Stomach (tissue), 9 donors: ENCODE data around the gene RSRC1. TPM values are rescaled to one million over a fixed set of nuclear protein-coding genes. Genes with fewer than 3 reads are reported as not detected.

Experiments
- DNase-seq, 2 donors: peaks; one replicate each; pipeline versions ENCODE4 v3.0.0 to v3.0.0-alpha.2; 2013 to 2019
- H3K27ac ChIP-seq, 5 donors: fragments of 200-600 bp in 4 of 5; sonication (generic) in 4 of 5; one replicate each; pipeline ENCODE4 v1.5.1; 2013 to 2019; ENCODE audit warnings: mild to moderate bottlenecking in 1 of 5, moderate library complexity in 1 of 5
- H3K27me3 ChIP-seq, 3 donors: fragments of 200-600 bp; sonication (generic); one replicate each; pipeline ENCODE4 v1.5.1; 2017 to 2019; ENCODE audit warnings: mixed run types in 1 of 3
- H3K36me3 ChIP-seq, 4 donors: fragments of 200-600 bp; sonication (generic); 1 replicate in 3 of 4; 2 replicates in 1 of 4; pipeline ENCODE4 v1.5.1; 2016 to 2019
- H3K4me1 ChIP-seq, 4 donors: fragments of 200-600 bp; sonication (generic); one replicate each; pipeline ENCODE4 v1.5.1; 2016 to 2019
- H3K4me3 ChIP-seq, 4 donors: fragments of 200-600 bp; sonication (generic) in 3 of 4; one replicate each; pipeline ENCODE4 v1.5.1; 2016 to 2019; ENCODE audit warnings: mild to moderate bottlenecking in 1 of 4
- H3K9me3 ChIP-seq, 4 donors: fragments of 200-600 bp; sonication (generic); one replicate each; pipeline ENCODE4 v1.5.1; 2016 to 2019
- CTCF ChIP-seq, 7 experiments: fragments of 450-650 bp in 4 of 7; fragments of 200-600 bp in 3 of 7; sonication (generic) in 3 of 7; IDR thresholded peaks; one replicate each; pipeline ENCODE4 v1.5.1; 2016 to 2019; ENCODE audit warnings: antibody characterized with exemption in 7 of 7, control low read depth in 2 of 7, mild to moderate bottlenecking in 1 of 7
- EP300 ChIP-seq: sonication (generic); formaldehyde crosslinking; IDR thresholded peaks from one replicate; pipeline ENCODE4 v1.6.1; 2017; ENCODE audit warnings: antibody characterized with exemption
- POLR2A ChIP-seq, 4 donors: fragments of 450-650 bp; IDR thresholded peaks; one replicate each; pipeline ENCODE4 v1.6.1; 2016; ENCODE audit warnings: antibody characterized with exemption in 4 of 4, control low read depth in 2 of 4, mild to moderate bottlenecking in 1 of 4, moderate library complexity in 1 of 4
- POLR2AphosphoS5 ChIP-seq, 3 donors: sonication (generic); formaldehyde crosslinking; IDR thresholded peaks; one replicate each; pipeline ENCODE4 v1.6.1; 2016; ENCODE audit warnings: antibody characterized with exemption in 3 of 3
- WGBS, 5 donors: extraction: QIAGEN DNeasy Blood & Tissue Kit in 3 of 5; methylation state at CpG; one replicate each; pipeline versions ENCODE4 v1.1.5 to v1.1.7; 2013 to 2018; 5-methylcytosine and 5-hydroxymethylcytosine counted together
- intact Hi-C: fragments of 100-400 bp; cut with DNase I; formaldehyde crosslinking; loops from one replicate; pipeline ENCODE4 v1.15.1; 2023; ENCODE audit warnings: low total_unique reads
- polyA plus RNA-seq, 3 donors: library from polyadenylated mRNA; stranded (reverse); fragments of 200-250 nt; gene quantifications; one replicate each; pipeline ENCODE4 v1.2.3, GENCODE V29; 2013
- total RNA-seq, 5 donors: library from RNA; depleted of rRNA; stranded (reverse); fragments of >200 nt; gene quantifications; one replicate each; pipeline versions ENCODE4 v1.1.0 to v1.2.3, GENCODE V29; 2014 to 2016
- donor health status: healthy with polysubstance abuse.
- donor health status: Bipolar disorder and iron deficiency.
- donor health status: healthy.

The RSRC1 gene
- total and polyA plus RNA-seq, 8 donors, result 1.7 to 502 (median 12.0) TPM

GRCh38 chr3:158522221-158523136 lies 412.6 kb downstream of the RSRC1 start:
- Histone ChIP-seq H3K4me1 (no peaks in the 10 kb centered on the region), H3K4me3 (no peak overlapping the region), H3K9me3 (no peaks in the 10 kb centered on the region), H3K27me3 (no peaks in the 10 kb centered on the region), H3K36me3 (no peaks in the 10 kb centered on the region), H3K27ac (no peak overlapping the region)
- no peak for DNase-seq
- TF ChIP-seq CTCF (IDR thresholded peaks at IDR 0.05), result no peak
- no peak for TF ChIP-seq POLR2AphosphoS5 (IDR thresholded peaks at IDR 0.05)
- TF ChIP-seq EP300, result no peak
- no peak for TF ChIP-seq POLR2A (IDR thresholded peaks at IDR 0.05)
- intact Hi-C loops, result no loop called here
- WGBS, 5 donors, result 54 to 67% (median 61%) methylated on average over 4 of the region's 4 CpGs

GRCh38 chr3:158528076-158528674 lies 418.3 kb downstream of the RSRC1 start:
- no peak for DNase-seq
- intact Hi-C loops, result no loop called here
- WGBS, 5 donors, result 87 to 92% (median 91%) methylated on average over 7 of the region's 7 CpGs

GRCh38 chr3:158531334-158531733 lies 421.4 kb downstream of the RSRC1 start:
- TF ChIP-seq EP300 (no peak), POLR2AphosphoS5 (IDR thresholded peaks at IDR 0.05) (no peak), CTCF (IDR thresholded peaks at IDR 0.05) (no peak), POLR2A (IDR thresholded peaks at IDR 0.05) (no peak)
- 47 to 66% (median 61%) methylated on average over 5 of the region's 5 CpGs for WGBS, 5 donors
- Histone ChIP-seq H3K27me3 (no peaks in the 10 kb centered on the region), H3K4me3 (no peak overlapping the region), H3K9me3 (no peaks in the 10 kb centered on the region), H3K36me3 (no peaks in the 10 kb centered on the region), H3K27ac (no peak overlapping the region), H3K4me1 (no peaks in the 10 kb centered on the region)
- peak in 1 of 2 donors; percentile 7 for DNase-seq
- intact Hi-C loops, result no loop called here

More at GRCh38 chr3:158528076-158528674, 418.3 kb downstream of the RSRC1 start:
- no peaks in the 10 kb centered on the region for H3K27me3 ChIP-seq
- H3K4me1 ChIP-seq, result no peaks in the 10 kb centered on the region
- H3K4me3 ChIP-seq, result no peak overlapping the region
- no peaks in the 10 kb centered on the region for H3K9me3 ChIP-seq
- TF ChIP-seq POLR2AphosphoS5 (IDR thresholded peaks at IDR 0.05) (no peak), CTCF (IDR thresholded peaks at IDR 0.05) (no peak), EP300 (no peak), POLR2A (IDR thresholded peaks at IDR 0.05) (no peak)
- no peak overlapping the region for H3K27ac ChIP-seq
- H3K36me3 ChIP-seq, result no peaks in the 10 kb centered on the region

- TF ChIP-seq CTCF (IDR thresholded peaks at IDR 0.05) (no peak), EP300 (no peak), POLR2AphosphoS5 (IDR thresholded peaks at IDR 0.05) (no peak), POLR2A (IDR thresholded peaks at IDR 0.05) (no peak)
- Histone ChIP-seq H3K4me3 (no peak overlapping the region), H3K4me1 (no peaks in the 10 kb centered on the region), H3K27ac (no peak overlapping the region), H3K27me3 (no peaks in the 10 kb centered on the region), H3K9me3 (no peaks in the 10 kb centered on the region), H3K36me3 (no peaks in the 10 kb centered on the region)
- peak in 1 of 2 donors; percentile 55 for DNase-seq
- intact Hi-C loops, result no loop called here
Measured at GRCh38 chr3:158532099-158532734, 422.3 kb downstream of the RSRC1 start.
